Forelimb muscle (tissue), 1 donor: ENCODE data around the gene OR10A5. TPM values are rescaled to one million over a fixed set of nuclear protein-coding genes. Genes with fewer than 3 reads are reported as not detected.
"Not testable (repeated sequence)": the region's sequence is repeated elsewhere in the genome, so short reads cannot be mapped to it uniquely, and the experiment has no call there.

Source experiments
- DNase-seq: peaks from one replicate; pipeline ENCODE4 v3.0.0-alpha.2; 2013; ENCODE audit warnings: low read depth
- polyA plus RNA-seq: library from polyadenylated mRNA; unstranded; fragments of 120-200 nt; gene quantifications from one replicate; pipeline ENCODE4 v1.2.1, GENCODE V29; 2013; ENCODE audit not compliant: insufficient read length

Gene OR10A5, protein sequence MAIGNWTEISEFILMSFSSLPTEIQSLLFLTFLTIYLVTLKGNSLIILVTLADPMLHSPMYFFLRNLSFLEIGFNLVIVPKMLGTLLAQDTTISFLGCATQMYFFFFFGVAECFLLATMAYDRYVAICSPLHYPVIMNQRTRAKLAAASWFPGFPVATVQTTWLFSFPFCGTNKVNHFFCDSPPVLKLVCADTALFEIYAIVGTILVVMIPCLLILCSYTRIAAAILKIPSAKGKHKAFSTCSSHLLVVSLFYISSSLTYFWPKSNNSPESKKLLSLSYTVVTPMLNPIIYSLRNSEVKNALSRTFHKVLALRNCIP
- polyA plus RNA-seq, result not detected

DNA sequence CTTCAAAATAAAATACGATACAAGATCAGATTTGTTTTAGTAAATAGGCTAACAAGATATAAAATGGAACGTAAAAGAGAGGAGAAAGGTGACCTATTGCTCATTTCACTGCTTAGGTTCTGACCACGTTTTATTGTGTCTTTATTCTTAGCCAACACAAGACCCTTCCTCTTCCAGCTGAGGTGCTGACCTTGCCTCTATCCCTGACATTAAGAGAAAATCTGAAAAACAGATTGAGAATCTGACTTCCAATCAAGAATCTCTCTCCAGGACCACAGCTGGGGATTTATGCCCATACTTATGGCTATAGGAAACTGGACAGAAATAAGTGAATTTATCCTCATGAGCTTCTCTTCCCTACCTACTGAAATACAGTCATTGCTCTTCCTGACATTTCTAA is at the start of gene OR10A5:
Gene OR10A5, plus strand, starts transcription at position 301 of the 400 bp plus-strand sequence. Its CDS starts 0 bp downstream, at position 301.
- DNase-seq, result no peak

DNA sequence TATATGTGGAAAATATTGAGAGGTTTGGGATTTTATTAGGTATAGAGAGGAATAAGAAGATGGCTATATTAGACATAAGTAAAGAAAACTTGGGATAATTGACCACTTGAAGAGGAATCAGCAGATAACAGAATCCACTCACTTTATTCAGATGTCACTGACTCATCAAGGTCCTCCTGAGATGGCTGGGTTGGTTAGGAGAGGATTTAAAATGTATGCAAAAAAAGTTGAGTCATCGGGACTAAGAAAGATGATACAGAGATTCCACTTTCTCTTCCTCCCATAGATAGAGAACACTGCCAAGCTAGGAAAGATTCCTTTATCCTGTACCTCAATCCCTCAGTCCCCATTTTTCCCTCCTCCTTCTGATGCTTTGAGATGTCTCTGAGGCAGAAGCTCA is 46.1 kb upstream of the OR10A5 start, which contains the start of gene OR6A2:
Gene OR6A2, minus strand, starts transcription at position 288 of the 400 bp plus-strand sequence. CDS start 3,981 bp downstream, outside the sequence.
- DNase-seq, result no peak

DNA sequence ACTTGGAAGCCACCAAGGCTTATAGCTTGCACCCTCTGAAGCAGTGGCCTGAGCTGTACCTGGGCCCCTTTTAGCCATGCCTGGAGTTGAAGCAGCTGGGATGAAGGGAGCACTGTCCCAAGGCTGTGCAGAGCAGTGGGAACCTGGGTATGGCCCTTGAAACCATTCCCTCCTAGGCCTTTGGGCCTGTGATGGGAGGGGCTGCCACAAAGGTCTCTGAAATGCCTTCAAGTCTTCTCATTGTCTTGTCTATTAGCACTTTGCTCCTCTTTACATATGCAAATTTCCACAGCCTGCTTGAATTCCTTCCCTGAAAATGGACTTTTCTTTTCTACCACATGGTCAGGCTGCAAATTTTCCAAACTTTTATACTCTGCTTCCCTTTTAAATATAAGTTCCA is 44.4 kb upstream of the OR10A5 start:
- DNase-seq, result not testable (repeated sequence)

DNA sequence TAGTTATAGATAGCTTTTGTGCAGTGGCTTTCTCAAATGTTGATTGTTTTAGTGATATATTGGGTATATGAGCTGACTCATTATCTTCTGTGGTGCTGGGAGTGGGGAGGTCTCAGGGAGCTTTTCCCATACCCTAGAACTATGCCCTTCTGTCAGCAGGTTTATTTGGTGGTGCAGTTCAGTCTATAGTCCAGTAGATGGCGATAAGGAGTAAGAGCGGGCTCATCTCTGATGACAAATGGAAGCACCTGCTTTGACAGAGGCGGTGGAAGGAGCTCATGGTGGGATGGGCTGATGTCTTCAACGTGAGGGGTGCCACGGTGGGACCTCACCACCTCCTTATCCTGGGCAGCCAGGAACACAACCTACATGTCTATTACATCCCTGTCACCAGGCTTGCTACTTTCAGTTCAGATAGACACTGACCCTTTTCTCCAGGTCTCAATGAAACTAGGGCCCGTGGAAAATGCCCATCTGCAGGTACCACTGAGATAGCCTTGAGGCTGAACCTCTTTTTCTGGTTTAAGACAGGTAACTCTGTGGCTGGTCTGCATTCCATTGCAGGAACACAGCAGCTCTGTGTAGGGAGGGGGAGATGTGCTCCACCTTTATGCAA is 33.0 kb upstream of the OR10A5 start:
- DNase-seq, result no peak

DNA sequence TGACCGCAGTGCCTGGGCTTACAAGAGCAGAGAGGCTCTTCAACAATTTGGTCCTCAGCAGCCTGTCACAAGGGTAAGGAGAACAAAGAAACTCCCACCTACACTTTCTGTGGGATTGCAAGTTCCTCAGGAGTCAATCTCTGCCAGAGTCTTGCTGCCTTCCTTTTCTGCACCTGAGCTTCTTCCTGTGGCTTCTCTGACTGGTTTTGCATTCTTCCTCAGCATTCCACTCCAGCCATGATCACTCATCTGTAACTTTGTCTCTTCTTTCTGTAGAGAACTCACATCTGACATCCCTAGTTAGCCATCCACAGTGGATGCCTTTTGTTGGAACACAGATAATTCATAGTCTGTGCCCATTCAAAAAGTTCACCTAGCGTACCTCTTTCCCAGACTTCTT is 31.8 kb upstream of the OR10A5 start:
- DNase-seq, result no peak

DNA sequence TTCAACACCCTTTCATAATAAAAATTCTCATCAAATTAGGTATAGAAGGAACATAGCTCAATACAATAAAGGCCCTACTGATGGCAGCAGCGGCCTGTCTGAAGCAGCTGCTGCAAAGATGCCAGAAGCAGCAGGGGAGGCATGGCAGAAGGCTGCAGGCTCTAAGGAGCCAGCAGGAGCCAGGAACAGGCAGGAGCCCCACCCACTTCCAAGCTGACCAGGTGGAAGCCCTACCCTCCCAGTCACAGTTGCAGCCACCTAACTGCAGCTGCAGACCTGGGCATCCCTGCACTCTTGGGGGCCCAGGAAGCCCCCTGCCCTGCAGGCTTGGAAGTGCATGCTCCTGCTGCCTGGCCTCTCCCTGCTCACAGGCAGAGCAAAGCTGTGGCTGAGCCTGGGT is 27.8 kb upstream of the OR10A5 start:
- no peak for DNase-seq

DNA sequence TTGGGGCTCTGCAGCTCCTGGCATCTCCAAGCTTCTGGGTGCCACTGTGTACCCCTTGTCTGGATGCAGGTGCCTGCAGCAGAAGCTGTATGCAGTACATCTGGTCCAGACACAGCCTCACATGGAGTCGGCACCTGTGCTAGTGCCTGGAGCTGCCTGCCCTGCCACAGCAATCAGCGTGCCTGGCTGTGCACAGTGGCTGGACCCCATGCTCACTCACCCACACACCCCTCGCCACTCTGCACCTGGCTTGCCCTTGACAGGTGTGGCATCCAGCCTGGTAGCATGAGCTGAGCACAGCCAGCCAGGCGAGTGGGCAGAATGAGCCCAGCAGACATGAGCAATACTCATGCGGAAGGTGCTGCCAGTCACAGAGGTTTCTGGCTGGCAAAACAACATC is 26.5 kb upstream of the OR10A5 start:
- DNase-seq, result no peak

DNA sequence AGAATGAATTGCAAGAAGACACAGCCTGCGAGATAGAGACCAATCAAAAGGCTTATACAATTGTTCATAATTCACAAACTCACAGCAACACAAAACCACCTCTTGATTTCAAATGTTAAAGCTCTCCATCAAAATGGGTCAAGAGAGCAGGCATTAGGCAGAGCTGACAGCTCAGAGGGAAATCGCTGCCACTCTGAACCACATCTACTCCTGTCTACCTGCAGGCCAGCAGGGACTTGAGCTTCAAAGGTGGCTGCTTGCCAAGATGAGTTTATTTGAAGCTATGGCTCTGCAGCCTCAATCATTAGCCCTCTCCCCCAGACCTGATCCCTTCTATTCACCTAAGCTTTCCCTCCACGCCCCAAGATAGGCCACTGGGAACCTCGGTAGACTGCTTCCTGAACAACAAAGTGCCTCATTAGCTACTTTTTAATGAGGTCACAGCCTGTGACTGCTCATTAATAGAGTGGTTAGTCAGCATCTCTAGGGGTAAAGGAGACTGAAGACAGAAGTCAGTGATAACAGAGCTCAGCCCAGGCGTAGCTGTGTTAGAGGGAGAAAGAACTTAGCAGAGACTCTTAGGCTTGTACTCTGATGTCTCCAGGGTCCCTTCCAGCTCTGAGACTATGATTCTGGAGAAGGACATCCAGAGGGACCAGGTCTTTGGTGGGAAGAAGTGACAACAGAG is 21.2 kb upstream of the OR10A5 start:
- no peak for DNase-seq

DNA sequence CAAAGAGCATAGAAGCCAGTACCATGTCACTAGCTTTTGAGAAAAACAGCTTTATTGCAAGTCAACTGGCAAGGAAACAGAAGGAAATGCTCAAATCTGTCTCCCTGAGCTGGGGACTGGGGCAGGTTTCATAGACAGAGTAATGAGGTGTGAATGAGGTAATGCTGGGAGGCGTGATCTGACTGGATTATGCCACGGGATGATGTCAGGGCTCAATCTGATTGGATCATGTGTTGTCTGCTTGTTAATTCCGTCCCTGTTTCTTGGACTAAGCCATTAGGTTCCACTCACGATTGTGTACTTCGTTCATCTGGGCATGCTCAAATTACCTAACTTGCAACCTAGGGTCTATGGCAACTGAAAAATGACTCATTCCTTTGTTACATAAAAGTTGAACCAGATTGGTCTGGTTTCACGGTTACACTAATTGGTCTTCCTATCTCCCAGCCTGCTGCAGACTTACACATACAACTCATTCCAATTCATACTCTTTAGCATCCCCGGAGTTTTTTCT is 20.2 kb upstream of the OR10A5 start:
- peak; percentile 13 for DNase-seq

DNA sequence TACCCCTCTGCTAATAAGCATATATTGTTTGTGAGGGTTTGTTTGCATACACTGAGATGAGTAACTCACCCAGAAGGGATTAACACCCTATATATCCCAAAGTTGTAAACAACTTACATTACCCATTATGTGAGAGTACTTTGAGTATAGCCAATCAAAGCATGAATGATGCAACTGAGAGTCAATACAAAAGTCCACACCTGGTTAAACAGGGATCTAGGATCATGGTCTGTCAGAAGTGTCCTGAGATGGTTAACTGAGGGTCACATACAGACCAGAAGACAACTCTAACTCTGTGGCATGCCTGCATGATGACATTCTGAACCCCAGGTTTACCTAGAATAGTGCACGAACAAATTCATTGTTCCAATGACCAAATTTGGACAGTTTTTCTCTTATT is 17.4 kb upstream of the OR10A5 start:
- DNase-seq, result no peak

DNA sequence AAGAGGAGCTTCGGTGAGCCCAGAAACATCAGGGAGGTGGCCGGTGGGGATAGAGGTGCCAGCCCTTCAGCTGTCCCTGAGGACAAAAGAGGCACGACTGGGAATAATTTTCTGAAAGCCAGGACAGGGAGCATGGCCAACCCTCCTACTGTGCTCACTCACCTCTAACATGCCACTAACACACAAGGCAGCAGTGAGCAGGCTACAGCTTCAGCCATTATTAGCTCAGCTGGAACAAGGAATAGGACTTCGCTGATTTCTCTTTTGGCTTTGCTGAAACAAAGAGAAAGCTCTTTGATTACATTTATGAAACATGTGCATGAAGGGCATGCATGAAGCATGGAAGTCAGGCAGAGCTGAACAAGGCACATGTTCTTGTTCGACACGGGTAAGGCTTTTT is 12.1 kb upstream of the OR10A5 start:
- DNase-seq, result no peak

DNA sequence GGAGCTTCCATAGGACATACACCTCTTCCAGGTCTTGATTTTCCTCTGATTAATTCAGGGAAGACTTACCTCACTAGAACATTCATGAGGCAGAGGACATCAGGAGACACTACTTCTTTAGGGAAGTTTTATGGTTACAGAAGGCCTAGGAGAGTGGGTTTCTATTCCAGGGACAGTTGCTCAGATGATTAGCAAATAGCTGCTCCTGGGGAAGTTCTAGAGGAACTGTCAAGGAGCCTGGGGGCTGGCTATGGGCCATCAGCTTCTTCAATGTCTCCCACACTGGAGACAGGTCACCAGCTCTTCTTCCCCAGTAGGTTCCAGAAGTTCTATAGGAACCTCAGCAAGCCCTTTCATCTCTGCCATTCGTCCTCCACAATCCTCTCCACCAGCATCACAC is 11.5 kb upstream of the OR10A5 start:
- DNase-seq, result no peak

DNA sequence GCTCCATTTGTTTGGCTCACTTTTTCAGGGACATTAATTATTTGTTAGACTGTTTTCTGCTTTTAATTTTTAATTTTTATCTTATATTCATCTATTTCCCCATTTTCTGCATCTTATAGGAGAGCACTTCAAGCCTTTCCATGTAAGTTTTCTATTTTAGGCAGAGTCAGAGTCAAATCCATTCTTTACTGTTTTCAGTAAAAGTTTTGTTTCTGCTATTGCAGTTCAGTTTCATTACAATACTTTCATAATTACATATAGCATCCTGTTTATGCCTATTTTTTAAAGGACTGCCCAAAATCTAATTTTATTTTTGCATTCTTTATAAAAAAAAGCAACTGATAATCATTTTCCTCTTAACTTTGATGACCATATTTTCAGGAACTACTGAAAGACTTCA is 3.8 kb upstream of the OR10A5 start:
- no peak for DNase-seq

DNA sequence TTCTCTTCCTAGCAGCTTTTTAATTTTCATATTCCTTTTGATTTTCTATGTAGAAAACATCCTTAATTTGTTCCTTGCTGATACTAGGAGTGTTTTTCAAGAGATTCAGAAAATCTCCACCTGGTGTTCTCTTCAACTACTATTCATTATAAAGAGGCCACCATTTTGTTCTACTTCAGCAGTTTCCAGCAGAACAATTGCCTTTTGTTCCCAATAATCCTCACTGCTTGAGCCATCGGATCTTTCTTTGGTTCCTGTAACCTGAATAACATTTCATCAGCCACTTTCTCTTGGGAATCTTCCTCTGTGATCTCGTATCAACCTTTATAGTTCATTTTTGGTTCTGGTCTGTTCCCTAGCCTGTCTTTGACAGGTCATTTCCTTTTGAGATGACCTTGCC is 1.8 kb upstream of the OR10A5 start:
- DNase-seq, result no peak

DNA sequence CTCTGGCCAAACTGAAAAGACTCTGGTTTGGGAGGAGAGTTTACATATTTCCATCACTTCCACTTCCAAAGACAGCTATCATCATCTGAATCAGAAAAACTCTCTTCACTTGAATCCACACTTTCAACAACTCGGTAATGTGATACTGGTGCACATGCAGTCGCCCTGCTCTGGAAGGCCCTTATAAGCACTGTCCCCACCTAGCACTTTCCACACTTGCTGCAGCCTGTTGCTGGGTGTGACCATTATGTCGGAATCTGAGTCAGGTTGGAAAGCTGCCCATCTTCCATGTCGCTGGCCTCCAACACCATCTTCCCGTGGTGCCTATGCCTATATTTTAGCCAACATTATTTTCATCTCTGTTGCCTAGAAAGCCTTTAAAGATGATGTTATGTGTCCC is 1.1 kb upstream of the OR10A5 start:
- DNase-seq, result no peak

DNA sequence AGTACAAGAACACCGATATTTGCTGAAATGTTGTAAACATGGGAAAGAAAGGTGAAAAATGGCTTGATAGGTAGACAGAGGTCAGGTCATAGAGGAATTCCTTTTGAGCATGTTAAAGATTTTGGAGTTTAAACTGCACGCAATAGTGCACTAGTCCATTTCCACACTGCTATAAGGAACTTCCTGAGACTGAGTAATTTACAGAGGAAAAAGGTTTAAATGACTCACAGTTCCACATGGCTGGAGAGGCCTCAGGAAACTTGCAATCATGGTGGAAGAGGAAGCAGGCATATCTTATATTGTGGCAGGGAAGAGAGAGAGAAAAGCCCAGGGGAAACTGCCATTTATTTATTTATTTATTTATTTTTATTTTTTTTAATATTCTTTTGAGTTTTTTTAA is 5.0 kb downstream of the OR10A5 start:
- DNase-seq, result no peak

DNA sequence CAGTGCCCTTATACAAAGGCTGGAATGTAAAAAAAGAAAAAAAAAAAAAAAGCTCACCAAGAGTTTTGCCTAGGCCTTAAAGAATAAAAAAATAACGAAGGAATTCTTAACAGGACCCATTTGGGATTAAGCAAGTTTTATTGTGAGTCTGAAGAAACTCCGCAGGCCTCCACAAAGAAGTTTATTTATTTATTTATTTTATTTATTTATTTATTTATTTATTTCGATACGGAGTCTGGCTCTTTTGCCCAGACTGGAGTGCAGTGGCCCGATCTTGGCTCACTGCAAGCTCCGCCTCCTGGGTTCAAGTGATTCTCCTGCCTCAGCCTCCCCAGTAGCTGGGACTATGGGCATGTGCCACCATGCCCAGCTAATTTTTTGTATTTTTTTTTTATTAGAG is 9.3 kb downstream of the OR10A5 start:
- DNase-seq, result not testable (repeated sequence)

DNA sequence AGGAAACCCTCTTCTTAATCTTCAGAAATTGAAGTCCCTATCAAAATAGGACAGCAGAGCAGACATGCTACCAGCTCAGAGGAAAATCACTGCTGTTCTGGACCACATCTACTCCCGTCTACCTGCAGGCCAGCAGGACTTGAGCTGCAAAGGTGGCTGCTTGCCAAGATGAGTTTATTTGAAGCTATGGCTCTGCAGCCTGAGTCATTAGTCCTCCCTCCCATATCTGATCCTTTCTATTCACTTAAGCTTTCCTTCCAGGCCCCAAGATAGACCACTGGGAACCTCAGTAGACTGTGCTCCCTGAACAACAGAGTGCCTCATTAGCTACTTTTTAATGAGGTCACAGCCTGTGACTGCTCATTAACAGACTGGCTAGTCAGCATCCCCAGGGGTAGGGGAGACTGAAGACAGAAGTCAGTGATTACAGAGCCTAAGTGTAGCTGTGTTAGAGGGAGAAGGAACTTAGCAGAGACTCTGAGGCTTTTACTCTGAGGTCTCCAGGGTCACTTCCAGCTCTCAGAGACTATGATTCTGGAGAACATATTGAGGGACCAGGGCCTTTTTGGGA is 10.6 kb downstream of the OR10A5 start:
- DNase-seq, result no peak

DNA sequence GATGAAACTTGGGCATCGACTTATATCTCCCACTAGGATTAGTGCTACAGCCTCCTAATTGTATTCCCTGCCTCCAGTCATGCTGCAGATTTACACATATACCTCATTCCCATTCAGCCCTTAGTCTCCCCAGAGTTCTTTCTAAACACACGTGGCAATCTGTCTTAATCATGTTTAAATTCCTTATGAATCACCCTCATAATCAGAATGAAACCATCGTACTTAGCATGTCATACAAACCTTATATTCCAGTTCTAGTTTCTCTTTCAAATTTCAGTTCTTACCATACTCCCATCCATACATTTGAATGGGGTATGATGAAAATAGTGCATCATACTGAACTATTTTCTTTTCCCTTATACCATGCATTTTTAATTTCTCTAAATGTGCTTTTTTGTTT is 11.4 kb downstream of the OR10A5 start:
- no peak for DNase-seq

DNA sequence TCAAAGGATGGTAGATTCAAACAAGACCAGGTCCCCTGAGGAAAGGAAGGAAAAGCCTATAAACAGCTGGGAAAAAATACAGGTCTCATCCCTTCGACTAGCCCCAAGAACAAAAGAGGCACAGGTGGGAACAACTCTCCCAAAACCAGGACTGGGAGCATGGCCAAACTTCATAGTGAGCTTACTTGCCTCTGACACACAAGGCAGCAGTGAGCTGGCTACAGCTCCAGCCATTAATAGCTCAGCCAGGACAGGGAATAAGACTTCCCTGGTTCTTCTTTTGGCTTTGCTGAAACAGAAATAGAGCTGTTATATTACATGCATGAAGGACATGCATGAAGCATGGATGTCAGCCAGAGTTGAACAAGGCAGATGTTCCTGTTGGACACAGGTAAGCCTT is 17.5 kb downstream of the OR10A5 start, which contains the start of gene OR10A2:
Gene OR10A2, plus strand, starts transcription at position 97 of the 400 bp plus-strand sequence. CDS start 6,698 bp downstream, outside the sequence.
- DNase-seq, result no peak

DNA sequence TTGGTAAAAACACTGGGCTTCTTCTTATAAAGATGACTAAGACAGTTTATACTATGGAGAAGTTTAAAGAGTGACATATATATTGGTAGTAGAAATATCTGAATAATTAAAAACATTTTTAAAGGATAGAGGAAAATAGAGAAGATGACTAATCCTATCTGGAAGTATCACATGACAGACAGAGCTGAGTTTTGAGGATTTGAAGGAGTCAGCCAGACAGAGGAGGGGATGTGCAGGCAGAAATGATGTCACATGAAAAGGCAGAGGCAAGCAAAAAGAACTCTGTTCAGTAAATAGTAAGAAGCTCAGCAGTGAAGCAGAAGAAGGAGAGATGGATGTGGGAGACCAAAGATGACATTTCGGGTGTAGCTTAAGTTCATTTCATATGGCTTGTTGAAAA is 19.0 kb downstream of the OR10A5 start:
- no peak for DNase-seq

DNA sequence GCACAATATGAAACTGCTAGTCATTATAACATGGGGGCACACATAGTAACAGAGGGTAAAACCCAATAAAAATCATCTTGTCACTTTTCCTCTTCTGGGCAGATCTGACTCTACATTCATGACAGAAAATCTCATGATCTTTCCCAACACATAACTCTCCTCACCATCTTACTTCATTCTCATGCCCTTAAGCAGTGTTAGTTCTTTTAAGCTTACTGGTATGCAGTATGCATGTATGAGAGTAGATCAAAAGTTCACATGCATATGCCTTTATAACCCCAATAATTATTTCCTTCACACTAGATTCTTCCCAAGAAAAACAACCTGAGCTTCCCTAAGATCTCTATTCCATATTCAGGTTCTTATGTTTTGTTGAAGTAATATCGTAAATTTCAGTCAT is 25.8 kb downstream of the OR10A5 start:
- DNase-seq, result no peak
